ENCODE results near the gene PIAS1.

PIAS1 gene

DNA sequence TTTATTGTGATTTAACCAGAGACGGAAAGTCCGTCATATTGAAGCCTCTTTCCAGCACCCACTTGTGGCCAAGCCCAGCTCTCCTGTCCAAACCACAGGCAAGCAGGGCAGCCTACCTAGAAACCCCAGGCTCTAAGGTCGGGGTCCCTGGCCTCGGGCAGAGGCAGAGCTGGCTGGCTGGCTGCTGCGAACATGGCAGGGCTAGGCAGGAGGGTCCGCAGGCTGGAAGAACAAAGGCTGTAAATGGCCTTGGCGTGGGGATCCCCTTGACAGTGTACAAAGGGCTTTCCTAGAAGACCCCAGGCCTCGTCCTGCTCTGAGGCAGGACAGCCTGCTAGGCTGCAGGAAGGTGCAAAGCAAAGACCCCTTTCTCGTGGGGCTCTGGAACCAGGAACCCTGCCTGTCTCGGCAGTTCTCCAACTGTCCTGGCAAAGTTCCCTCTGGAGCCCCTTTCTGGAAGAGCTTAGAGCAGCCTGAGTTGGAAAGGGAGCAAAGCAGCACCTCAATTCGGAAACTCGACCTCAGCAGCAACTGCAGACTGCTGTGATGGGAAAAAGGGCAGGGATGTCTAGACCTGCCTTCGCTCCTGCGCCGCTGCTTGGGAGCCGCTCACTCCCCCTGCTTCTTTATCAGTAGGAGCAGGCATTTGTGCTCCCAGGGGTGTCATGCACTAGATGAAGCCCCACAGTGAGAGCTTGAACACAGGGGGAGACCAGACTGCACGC, 142.5 kb downstream of the PIAS1 start:
- TF ChIP-seq, protein P1, sequence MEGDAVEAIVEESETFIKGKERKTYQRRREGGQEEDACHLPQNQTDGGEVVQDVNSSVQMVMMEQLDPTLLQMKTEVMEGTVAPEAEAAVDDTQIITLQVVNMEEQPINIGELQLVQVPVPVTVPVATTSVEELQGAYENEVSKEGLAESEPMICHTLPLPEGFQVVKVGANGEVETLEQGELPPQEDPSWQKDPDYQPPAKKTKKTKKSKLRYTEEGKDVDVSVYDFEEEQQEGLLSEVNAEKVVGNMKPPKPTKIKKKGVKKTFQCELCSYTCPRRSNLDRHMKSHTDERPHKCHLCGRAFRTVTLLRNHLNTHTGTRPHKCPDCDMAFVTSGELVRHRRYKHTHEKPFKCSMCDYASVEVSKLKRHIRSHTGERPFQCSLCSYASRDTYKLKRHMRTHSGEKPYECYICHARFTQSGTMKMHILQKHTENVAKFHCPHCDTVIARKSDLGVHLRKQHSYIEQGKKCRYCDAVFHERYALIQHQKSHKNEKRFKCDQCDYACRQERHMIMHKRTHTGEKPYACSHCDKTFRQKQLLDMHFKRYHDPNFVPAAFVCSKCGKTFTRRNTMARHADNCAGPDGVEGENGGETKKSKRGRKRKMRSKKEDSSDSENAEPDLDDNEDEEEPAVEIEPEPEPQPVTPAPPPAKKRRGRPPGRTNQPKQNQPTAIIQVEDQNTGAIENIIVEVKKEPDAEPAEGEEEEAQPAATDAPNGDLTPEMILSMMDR (IDR thresholded peaks at IDR 0.05; ENCODE audit: control extremely low read depth, extremely low read depth, low read depth, missing control alignments): no peak
- POLR2A ChIA-PET: no interaction called here
- DNase-seq (ENCODE audit: extremely low spot score): no peak
- CTCF ChIA-PET: interaction anchor here (0.9 to 2.7 kb wide), 5 partner anchors 9 to 24 kb away, joined by 3 to 10 read pairs (median 7); partner anchors contain the start of gene CALML4

DNA sequence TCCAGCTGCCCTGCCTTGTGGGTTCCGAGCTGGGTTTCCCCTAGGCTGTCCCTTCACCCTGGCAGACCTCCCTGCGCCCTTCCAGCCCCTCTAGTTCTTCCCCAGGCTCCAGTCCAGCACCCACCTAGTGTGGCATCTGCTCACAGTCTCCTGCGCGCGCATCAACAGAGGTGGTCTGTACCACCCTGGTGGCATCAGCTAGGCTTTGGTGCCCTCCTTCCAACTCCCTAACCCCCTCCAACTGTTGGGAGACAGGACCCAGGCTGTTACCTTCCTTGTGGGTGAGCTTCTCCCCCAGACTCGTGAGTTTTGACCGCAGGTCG, 143.0 kb downstream of the PIAS1 start:
- TF ChIP-seq, protein P1 (IDR thresholded peaks at IDR 0.05; ENCODE audit: control extremely low read depth, extremely low read depth, low read depth, missing control alignments): no peak
- CTCF ChIA-PET: interaction anchor here (0.9 to 2.7 kb wide), 4 partner anchors 9 to 23 kb away, joined by 3 to 7 read pairs (median 4); partner anchors contain the start of gene CALML4
- DNase-seq (ENCODE audit: extremely low spot score): peak; percentile 23

DNA sequence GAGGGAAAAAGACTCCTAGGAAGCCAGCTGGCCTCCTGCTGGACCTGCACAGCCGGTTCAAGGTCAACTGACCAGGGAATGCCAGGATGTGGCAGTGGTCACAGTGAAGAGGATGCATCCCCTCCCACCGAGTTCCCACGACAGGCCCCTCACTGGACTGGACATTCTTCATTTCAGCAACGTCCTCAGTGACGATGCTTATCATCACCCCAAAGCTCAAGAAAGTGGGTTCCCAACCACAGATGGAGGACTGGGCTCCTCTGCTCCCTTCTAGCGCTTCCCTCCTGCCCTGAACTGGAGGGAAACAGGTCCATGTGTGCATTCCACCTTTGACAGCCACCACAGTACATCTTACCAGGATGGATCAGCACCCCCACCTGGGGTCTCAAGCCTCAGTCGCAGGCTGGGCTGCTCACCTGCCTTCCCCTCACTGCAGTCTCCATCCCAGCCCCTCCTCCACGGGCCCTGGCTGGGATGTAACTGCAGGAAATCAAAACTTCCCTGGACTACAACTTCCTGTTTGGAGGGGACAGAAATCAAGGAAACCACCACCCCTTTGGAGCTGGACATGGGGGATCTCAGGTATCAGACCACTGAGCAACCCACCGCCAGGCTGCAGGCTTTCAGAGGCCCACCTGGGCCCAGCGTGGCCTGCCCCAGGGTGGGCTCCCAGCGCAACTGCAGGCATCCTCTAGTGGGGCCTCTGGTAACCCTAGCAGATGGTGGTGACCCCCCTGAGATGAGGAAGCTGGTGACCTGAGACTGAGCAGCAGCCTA, 143.7 kb downstream of the PIAS1 start:
- no peak for DNase-seq (ENCODE audit: extremely low spot score)
- TF ChIP-seq, protein P1 (IDR thresholded peaks at IDR 0.05; ENCODE audit: control extremely low read depth, extremely low read depth, low read depth, missing control alignments): no peak
- POLR2A ChIA-PET: no interaction called here
- CTCF ChIA-PET: interaction anchor here (1.4 to 2.7 kb wide), 4 partner anchors 8 to 23 kb away, joined by 3 to 7 read pairs (median 4); partner anchors contain the start of gene CALML4

More for the DNA sequence above, 143.0 kb downstream of the PIAS1 start:
- POLR2A ChIA-PET: no interaction called here

DNA sequence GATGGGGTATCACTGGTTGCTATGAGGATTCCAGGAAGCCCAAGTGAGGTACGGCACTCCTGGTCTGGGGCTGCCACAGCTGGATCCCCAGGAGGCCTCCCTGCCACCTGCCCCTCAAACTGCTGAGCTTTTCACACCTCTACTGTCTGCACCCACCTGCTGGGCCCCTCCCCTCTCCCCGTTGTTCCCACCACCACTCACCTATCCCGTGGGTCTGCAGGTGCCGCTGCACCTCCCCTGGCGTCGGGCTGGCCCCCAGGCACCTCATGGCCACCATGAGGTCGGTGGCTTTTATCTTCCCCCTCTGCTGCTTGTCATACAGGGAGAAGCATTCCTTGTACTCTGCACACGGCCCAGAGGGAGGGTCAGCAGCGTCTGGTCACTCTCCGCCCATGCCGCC, 145.2 kb downstream of the PIAS1 start:
- TF ChIP-seq, protein P1 (IDR thresholded peaks at IDR 0.05; ENCODE audit: control extremely low read depth, extremely low read depth, low read depth, missing control alignments): no peak
- POLR2A ChIA-PET: no interaction called here
- CTCF ChIA-PET: interaction anchor here (1.6 kb wide), 1 partner anchor 24 kb away, joined by 3 read pairs; no protein-coding TSS in a partner anchor
- DNase-seq (ENCODE audit: extremely low spot score): no peak

DNA sequence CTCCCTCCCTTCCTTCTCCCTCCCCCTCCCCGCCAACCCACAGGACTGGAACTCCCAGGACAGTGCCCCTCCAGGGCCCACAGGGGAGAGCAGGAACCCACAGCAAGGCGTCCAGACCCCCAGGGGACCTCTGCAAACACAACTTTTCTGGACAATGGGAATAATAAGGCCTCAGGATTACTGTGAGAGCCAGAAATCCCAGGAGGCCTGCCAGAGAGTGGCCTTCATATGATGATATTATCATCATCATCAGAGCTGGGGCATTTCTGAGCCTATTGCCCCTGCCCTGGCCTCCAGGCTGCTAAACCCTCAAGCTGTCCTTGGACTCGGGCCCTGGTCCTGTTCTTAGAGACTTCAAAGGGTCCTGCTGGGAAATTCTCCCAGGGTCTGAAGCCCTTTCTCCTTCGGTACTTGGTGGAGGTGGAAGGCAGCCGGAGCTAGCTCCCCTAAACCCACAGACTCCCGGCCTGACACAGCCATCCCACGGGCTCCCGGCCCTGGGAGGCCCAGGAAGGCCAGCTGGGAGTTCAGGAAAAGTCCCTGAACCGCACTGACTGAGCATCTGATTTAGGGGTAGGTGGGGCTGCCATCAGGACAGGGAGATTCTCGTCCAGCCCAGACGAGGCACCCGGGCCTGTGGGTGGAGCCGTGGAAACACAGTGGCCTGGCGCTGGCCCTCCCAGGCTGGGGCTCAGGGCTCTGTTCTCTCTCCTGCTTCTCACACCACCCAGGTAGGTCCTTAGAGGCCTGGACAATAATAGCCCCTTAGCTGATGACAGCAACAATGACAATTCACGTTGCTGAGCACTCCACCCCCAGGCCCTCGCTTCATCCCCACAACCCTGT, 146.1 kb downstream of the PIAS1 start:
- ChIA-PET POLR2A (no interaction called here), CTCF (interaction anchor here (2.7 kb wide), 1 partner anchor 11 kb away, joined by 8 read pairs; no protein-coding TSS in a partner anchor)
- DNase-seq (ENCODE audit: extremely low spot score): no peak
- TF ChIP-seq, protein P1 (IDR thresholded peaks at IDR 0.05; ENCODE audit: control extremely low read depth, extremely low read depth, low read depth, missing control alignments): no peak

Measured in GM10248 (cell line).